ENCODE data around the gene SPRR5. TPM values are rescaled to one million over a fixed set of nuclear protein-coding genes. Genes with fewer than 3 reads are reported as not detected.

Gene SPRR5, protein sequence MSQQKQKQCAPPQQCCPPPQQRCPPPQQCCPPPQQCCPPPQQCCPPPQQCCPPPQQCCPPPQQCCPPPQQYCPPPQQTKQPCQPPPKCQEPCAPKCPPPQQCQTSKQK
- total RNA-seq (2021) (not detected in 2 replicates), Bru-seq, nascent RNA (not detected), BruChase-seq, experiment 1, labeled RNA remaining after a 2-hour chase (not detected), BruChase-seq, experiment 2, labeled RNA remaining after a 6-hour chase (not detected)
- long read RNA-seq, result 0 reads

DNA sequence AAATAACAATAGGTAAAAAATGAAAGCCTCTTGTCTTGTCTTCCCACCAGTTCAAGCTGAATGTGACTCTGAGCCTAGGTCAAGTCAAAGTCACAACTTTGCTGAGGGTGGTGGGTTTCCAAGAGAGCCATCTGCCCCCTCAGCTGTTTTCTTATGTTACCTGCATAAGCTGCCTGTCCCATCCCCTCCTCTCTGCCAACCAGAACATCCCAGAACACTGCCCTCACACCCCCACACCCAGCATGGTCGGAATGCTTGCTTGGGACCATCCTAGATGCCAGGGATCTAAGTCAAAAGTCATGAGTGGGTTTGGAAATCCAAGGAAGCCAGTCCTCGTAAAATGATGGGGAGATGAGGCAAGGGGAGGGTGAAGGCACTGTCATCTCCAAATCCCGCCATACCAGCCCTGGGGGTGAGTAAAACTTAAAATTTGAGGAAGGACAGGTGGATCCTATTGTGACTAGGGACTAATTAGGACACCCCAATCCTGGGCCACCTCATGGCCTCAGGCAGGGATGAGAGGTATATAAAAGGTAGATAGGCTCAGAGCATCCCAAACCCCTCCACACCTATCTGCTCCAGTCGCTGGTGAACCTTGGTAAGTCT, at the start of gene SPRR5:
TSS of gene SPRR5 (plus strand) at position 556 of the 606 bp plus-strand sequence. CDS start 1,349 bp downstream, outside the sequence.
- BruUV-seq (replicated peaks), result no TSS peak
- intact Hi-C loops (cut with micrococcal nuclease; ENCODE audit: unreplicated experiment), result no loop called here
- H4K20me1 ChIP-seq (ENCODE audit: insufficient read depth), result no peaks in the 10 kb centered on the region
- no peaks in the 10 kb centered on the region for H3K79me2 ChIP-seq (ENCODE audit: low read depth)
- no peak within 1 kb of the TSS for H3K4me2 ChIP-seq
- no peak within 1 kb of the TSS for H3K27ac ChIP-seq
- H3K9me3 ChIP-seq (ENCODE audit: insufficient read depth, low read depth), result no peaks in the 10 kb centered on the region
- H3F3A ChIP-seq (ENCODE audit: insufficient read depth, low read depth), result no peaks in the 10 kb centered on the region
- no peak within 1 kb of the TSS for H2AFZ ChIP-seq
- no peak for TF ChIP-seq EZH2 (IDR thresholded peaks at IDR 0.05; ENCODE audit: low read depth)
- TF ChIP-seq, protein P1, sequence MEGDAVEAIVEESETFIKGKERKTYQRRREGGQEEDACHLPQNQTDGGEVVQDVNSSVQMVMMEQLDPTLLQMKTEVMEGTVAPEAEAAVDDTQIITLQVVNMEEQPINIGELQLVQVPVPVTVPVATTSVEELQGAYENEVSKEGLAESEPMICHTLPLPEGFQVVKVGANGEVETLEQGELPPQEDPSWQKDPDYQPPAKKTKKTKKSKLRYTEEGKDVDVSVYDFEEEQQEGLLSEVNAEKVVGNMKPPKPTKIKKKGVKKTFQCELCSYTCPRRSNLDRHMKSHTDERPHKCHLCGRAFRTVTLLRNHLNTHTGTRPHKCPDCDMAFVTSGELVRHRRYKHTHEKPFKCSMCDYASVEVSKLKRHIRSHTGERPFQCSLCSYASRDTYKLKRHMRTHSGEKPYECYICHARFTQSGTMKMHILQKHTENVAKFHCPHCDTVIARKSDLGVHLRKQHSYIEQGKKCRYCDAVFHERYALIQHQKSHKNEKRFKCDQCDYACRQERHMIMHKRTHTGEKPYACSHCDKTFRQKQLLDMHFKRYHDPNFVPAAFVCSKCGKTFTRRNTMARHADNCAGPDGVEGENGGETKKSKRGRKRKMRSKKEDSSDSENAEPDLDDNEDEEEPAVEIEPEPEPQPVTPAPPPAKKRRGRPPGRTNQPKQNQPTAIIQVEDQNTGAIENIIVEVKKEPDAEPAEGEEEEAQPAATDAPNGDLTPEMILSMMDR (conservative IDR thresholded peaks at IDR 0.05), result no peak
- H3K27me3 ChIP-seq (ENCODE audit: insufficient read depth, low read depth), result no peaks in the 10 kb centered on the region
- H3K9me2 ChIP-seq (ENCODE audit: insufficient read depth), result no peaks in the 10 kb centered on the region
- peaks cover 1% of the 10 kb centered on the region; the same call in 1 of the 2 replicates for H3K4me1 ChIP-seq (replicated peaks; ENCODE audit: insufficient read depth)
- no peak for DNase-seq
- no peaks in the 10 kb centered on the region for H3K36me3 ChIP-seq (ENCODE audit: low read depth)
- POLR2A ChIA-PET (ENCODE audit: unreplicated experiment), result interaction anchor here (0.6 kb wide), 1 partner anchor 619 kb away, joined by 4 read pairs; no protein-coding TSS in a partner anchor
- H3K4me3 ChIP-seq, result no peak within 1 kb of the TSS
- CTCF ChIA-PET, result no interaction called here

DNA sequence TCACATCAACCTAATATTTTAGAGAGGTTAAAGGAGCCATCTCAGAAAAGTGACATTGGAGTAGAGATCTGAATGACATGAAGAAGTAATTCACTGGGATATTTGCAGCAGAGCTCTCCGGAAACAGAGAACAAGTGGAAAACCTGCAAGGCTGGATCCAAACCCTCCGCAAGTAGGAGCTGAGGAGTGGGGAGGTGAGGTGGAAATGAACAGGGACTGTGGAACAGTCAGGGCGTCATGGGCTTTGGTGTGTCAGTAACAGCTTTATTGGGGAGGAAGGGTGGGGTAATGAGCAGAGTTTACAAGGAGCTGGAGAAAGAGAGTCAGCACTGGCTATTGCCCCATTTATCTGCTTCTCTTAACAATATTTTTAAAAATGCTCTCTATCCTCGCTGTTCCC, 48.0 kb upstream of the SPRR5 start:
- Histone ChIP-seq H3K4me3 (no peak overlapping the region), H3K9me2 (ENCODE audit: insufficient read depth) (no peaks in the 10 kb centered on the region), H3K27me3 (ENCODE audit: insufficient read depth, low read depth) (no peaks in the 10 kb centered on the region), H4K20me1 (ENCODE audit: insufficient read depth) (no peaks in the 10 kb centered on the region), H3K9me3 (ENCODE audit: insufficient read depth, low read depth) (no peaks in the 10 kb centered on the region), H3K4me1 (replicated peaks; ENCODE audit: insufficient read depth) (no peaks in the 10 kb centered on the region), H3K27ac (no peak overlapping the region), H3K79me2 (ENCODE audit: low read depth) (no peaks in the 10 kb centered on the region), H3K36me3 (ENCODE audit: low read depth) (no peaks in the 10 kb centered on the region), H3K4me2 (no peak overlapping the region), H2AFZ (no peak overlapping the region), H3F3A (ENCODE audit: insufficient read depth, low read depth) (no peaks in the 10 kb centered on the region)
- CTCF ChIA-PET, result no interaction called here
- DNase-seq, result no peak
- TF ChIP-seq EZH2 (IDR thresholded peaks at IDR 0.05; ENCODE audit: low read depth), result no peak
- TF ChIP-seq, protein P1 (conservative IDR thresholded peaks at IDR 0.05), result no peak
- BruUV-seq (replicated peaks), result no TSS peak
- intact Hi-C loops (cut with micrococcal nuclease; ENCODE audit: unreplicated experiment), result no loop called here
- POLR2A ChIA-PET (ENCODE audit: unreplicated experiment), result no interaction called here

DNA sequence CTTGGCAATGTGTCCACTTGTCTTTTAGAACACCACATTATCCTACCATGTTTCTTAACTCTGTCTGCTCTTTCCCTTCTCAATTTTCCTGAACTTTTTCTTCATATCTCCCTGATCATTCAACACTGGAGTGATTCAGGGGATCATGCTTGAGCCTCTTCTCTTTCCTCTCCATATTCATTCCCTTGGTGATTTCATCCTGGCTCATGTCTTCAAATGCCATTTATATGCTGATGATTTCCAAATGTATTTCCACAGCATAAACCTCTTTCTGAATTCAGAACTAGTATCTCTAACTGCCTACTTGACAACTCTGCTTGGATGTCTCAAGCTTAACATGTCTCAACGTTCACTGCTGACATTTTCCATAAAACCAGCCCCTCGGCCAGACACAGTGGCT, 47.1 kb upstream of the SPRR5 start:
- Histone ChIP-seq H2AFZ (no peak overlapping the region), H3F3A (ENCODE audit: insufficient read depth, low read depth) (no peaks in the 10 kb centered on the region), H3K27me3 (ENCODE audit: insufficient read depth, low read depth) (no peaks in the 10 kb centered on the region), H3K4me3 (no peak overlapping the region), H3K9me3 (ENCODE audit: insufficient read depth, low read depth) (no peaks in the 10 kb centered on the region), H3K27ac (no peak overlapping the region), H3K9me2 (ENCODE audit: insufficient read depth) (no peaks in the 10 kb centered on the region), H3K4me1 (replicated peaks; ENCODE audit: insufficient read depth) (no peaks in the 10 kb centered on the region; the same call in 1 of the 2 replicates), H3K4me2 (no peak overlapping the region), H3K36me3 (ENCODE audit: low read depth) (no peaks in the 10 kb centered on the region), H4K20me1 (ENCODE audit: insufficient read depth) (no peaks in the 10 kb centered on the region), H3K79me2 (ENCODE audit: low read depth) (no peaks in the 10 kb centered on the region)
- intact Hi-C loops (cut with micrococcal nuclease; ENCODE audit: unreplicated experiment), result loop anchor here (10.0 kb wide), 1 partner anchor 915 kb away; no protein-coding TSS in a partner anchor
- no TSS peak for BruUV-seq (replicated peaks)
- ChIA-PET CTCF (no interaction called here), POLR2A (ENCODE audit: unreplicated experiment) (no interaction called here)
- TF ChIP-seq, protein P1 (conservative IDR thresholded peaks at IDR 0.05), result no peak
- TF ChIP-seq EZH2 (IDR thresholded peaks at IDR 0.05; ENCODE audit: low read depth), result no peak
- no peak for DNase-seq
